Fibroblast of lung (primary cell): ENCODE results near the gene IL31. TPM values are rescaled to one million over a fixed set of nuclear protein-coding genes. Genes with fewer than 3 reads are reported as not detected.
"Not testable (repeated sequence)": the region's sequence is repeated elsewhere in the genome, so short reads cannot be mapped to it uniquely, and the experiment has no call there.

ENCODE experiments used
- DNase-seq, 2 donors: peaks; one replicate each; pipeline versions ENCODE4 v3.0.0 to v3.0.0-alpha.2; 2010; ENCODE audit warnings: low read depth in 2 of 2
- H2AFZ ChIP-seq: 2 replicates; pipeline ENCODE4 v1.5.1; 2012; ENCODE audit warnings: low read length, control low read depth, inconsistent platforms
- H3K27ac ChIP-seq: 2 replicates; pipeline ENCODE4 v1.5.1; 2011; ENCODE audit warnings: low read length, control low read depth; ENCODE audit not compliant: insufficient read depth
- H3K27me3 ChIP-seq: 2 replicates; pipeline ENCODE4 v1.5.1; 2011; ENCODE audit warnings: mild to moderate bottlenecking, low read length; ENCODE audit not compliant: control insufficient read depth, insufficient read depth
- H3K36me3 ChIP-seq: 2 replicates; pipeline ENCODE4 v1.5.1; 2011; ENCODE audit warnings: low read length; ENCODE audit not compliant: control insufficient read depth, insufficient read depth
- H3K4me1 ChIP-seq: 2 replicates; pipeline ENCODE4 v1.5.1; 2011; ENCODE audit warnings: low read length; ENCODE audit not compliant: control insufficient read depth, insufficient read depth; ENCODE audit errors: extremely low read depth
- H3K4me2 ChIP-seq: 2 replicates; pipeline ENCODE4 v1.5.1; 2011; ENCODE audit warnings: low read length, control low read depth; ENCODE audit not compliant: insufficient read depth; ENCODE audit errors: extremely low read depth
- H3K4me3 ChIP-seq, 4 experiments: fragments of 200-600 bp in 1 of 4; sonication (generic) in 1 of 4; replicated peaks in 1 of 4; 2 replicates each; pipeline ENCODE4 v1.5.1; 2011 to 2016; ENCODE audit warnings: low read length in 4 of 4, low read depth in 3 of 4, mild to moderate bottlenecking in 3 of 4, control low read depth in 2 of 4, inconsistent platforms in 1 of 4, mixed read lengths in 1 of 4; ENCODE audit not compliant: insufficient read depth in 1 of 4; ENCODE audit errors: control extremely low read depth in 1 of 4
- H3K79me2 ChIP-seq: 2 replicates; pipeline ENCODE4 v1.5.1; 2012; ENCODE audit warnings: mild to moderate bottlenecking, low read length, inconsistent platforms; ENCODE audit not compliant: control insufficient read depth, insufficient read depth
- H3K9ac ChIP-seq: 2 replicates; pipeline ENCODE4 v1.5.1; 2011; ENCODE audit warnings: mild to moderate bottlenecking, low read length, control low read depth; ENCODE audit not compliant: insufficient read depth
- H3K9me3 ChIP-seq: 2 replicates; pipeline ENCODE4 v1.5.1; 2012; ENCODE audit warnings: low read depth, low read length; ENCODE audit not compliant: control insufficient read depth, insufficient read depth
- H4K20me1 ChIP-seq: 2 replicates; pipeline ENCODE4 v1.5.1; 2011; ENCODE audit warnings: low read length; ENCODE audit not compliant: control insufficient read depth, insufficient read depth; ENCODE audit errors: extremely low read depth
- CTCF ChIP-seq, 2 donors: IDR thresholded peaks in 1 of 2; conservative IDR thresholded peaks in 1 of 2; 1 replicate in 1 of 2; 2 replicates in 1 of 2; pipeline ENCODE4 v1.5.1; 2011 to 2012; ENCODE audit warnings: low read length in 2 of 2, control low read depth in 1 of 2, inconsistent platforms in 1 of 2, low read depth in 1 of 2, mild to moderate bottlenecking in 1 of 2
- EZH2 ChIP-seq: IDR thresholded peaks from 2 replicates; pipeline ENCODE4 v1.5.1; 2012; ENCODE audit warnings: low read length, control low read depth, mild to moderate bottlenecking; ENCODE audit errors: missing control alignments
- polyA plus RNA-seq, 2 donors: library from polyadenylated mRNA; depleted of rRNA in 1 of 2; stranded (reverse) in 1 of 2; unstranded in 1 of 2; fragments of >200 nt; gene quantifications; 2 replicates each; pipeline ENCODE4 v1.2.1, GENCODE V29; 2011 to 2012; ENCODE audit warnings: missing spikeins in 1 of 2
- total RNA-seq: library from RNA; depleted of rRNA; stranded (reverse); fragments of >200 nt; gene quantifications from 2 replicates; pipeline ENCODE4 v1.2.1, GENCODE V29; 2014

Gene IL31
- total and polyA plus RNA-seq, 2 donors (not counting 1 experiment from before 2014, with no cell fraction given), result not detected

- H3K9ac ChIP-seq, result peak overlapping the region; percentile 7
- H3K27me3 ChIP-seq, result peaks cover 12% of the 10 kb centered on the region
- DNase-seq, result no peak
- TF ChIP-seq CTCF (conservative IDR thresholded peaks at IDR 0.05 in 1 of 2, IDR thresholded peaks at IDR 0.05 in 1 of 2; ENCODE audit: low read depth in 1 of 2, low read length in 2 of 2), result no peak
- TF ChIP-seq EZH2, result peak; percentile 62
- H3K27ac ChIP-seq, result no peak overlapping the region
- peak overlapping the region; percentile 88 for H3K4me2 ChIP-seq
- H4K20me1 ChIP-seq, result no peaks in the 10 kb centered on the region
- peaks cover 5% of the 10 kb centered on the region for H3K36me3 ChIP-seq
- H3K79me2 ChIP-seq, result no peaks in the 10 kb centered on the region
- H2AFZ ChIP-seq, result no peak overlapping the region
- peak overlapping the region in 2 of 4 experiments; percentile 51 to 61 for H3K4me3 ChIP-seq
- no peaks in the 10 kb centered on the region for H3K4me1 ChIP-seq
- no peaks in the 10 kb centered on the region for H3K9me3 ChIP-seq
Measured at GRCh38 chr12:122204167-122205052, 30.4 kb upstream of the IL31 start.

DNA sequence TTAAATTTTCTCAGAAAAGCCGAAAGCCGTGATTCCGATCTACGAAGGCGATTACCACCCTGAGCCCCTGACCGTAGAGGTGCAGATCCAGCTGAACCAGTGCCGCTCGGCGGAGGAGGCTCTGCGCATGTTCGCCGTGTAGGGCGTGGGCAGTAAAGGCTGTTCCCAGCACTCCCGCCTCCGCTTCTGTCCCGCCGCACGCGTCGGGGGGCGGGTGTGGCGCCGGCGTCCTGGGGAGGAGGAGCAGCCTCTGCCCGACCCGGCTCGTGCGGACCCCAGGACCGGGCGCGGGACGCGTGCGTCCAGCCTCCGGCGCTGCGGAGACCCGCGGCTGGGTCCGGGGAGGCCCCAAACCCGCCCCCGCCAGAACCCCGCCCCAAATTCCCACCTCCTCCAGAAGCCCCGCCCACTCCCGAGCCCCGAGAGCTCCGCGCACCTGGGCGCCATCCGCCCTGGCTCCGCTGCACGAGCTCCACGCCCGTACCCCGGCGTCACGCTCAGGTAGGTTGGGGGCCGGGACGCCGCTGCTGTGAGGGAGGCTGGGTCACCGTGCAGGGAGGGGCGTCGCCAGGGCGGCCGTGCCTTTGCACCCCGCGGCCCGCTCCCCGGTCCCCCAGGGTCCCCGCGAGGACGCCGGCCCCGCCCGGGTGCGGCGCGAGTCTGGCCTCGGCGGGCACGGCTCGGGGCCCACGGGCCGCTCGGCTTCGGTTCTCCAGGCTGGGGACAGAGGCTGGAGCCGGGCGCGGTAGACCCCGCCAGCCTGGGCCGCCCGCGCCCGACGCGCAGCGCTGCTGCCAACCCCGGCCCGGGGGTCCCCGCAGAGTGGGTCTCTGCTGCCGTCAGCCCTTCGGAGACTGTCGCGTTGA is 29.5 kb upstream of the IL31 start, which contains the start of gene B3GNT4:
Gene B3GNT4 (plus strand): TSS at position 409 of the 866 bp plus-strand sequence. CDS start 910 bp downstream, outside the sequence.
- no peaks in the 10 kb centered on the region for H3K79me2 ChIP-seq
- H2AFZ ChIP-seq, result peak within 1 kb of the TSS; percentile 51
- peaks cover 12% of the 10 kb centered on the region for H3K27me3 ChIP-seq
- no peaks in the 10 kb centered on the region for H3K9me3 ChIP-seq
- TF ChIP-seq CTCF (conservative IDR thresholded peaks at IDR 0.05 in 1 of 2, IDR thresholded peaks at IDR 0.05 in 1 of 2; ENCODE audit: low read depth in 1 of 2, low read length in 2 of 2) (no peak), EZH2 (peak; percentile 96)
- H4K20me1 ChIP-seq, result no peaks in the 10 kb centered on the region
- no peaks in the 10 kb centered on the region for H3K4me1 ChIP-seq
- H3K27ac ChIP-seq, result no peak within 1 kb of the TSS
- H3K9ac ChIP-seq, result peak within 1 kb of the TSS; percentile 7
- H3K4me3 ChIP-seq, result peak within 1 kb of the TSS; percentile 14 to 61 (median 48)
- peaks cover 5% of the 10 kb centered on the region for H3K36me3 ChIP-seq
- peak within 1 kb of the TSS; percentile 88 for H3K4me2 ChIP-seq
- DNase-seq, result peak; percentile 42 to 47

- H3K27ac ChIP-seq, H4K20me1 ChIP-seq, H3K79me2 ChIP-seq, H3K9ac ChIP-seq, H3K36me3 ChIP-seq, H3K9me3 ChIP-seq, H3K4me1 ChIP-seq, H2AFZ ChIP-seq, DNase-seq: not testable (repeated sequence)
- Histone ChIP-seq H3K4me2 (peak overlapping the region; percentile 67), H3K4me3 (peak overlapping the region; percentile 14 to 61 (median 48)), H3K27me3 (peaks cover 12% of the 10 kb centered on the region)
Measured at GRCh38 chr12:122202811-122203210, 28.8 kb upstream of the IL31 start.
